ENCODE results near the gene C2orf68.

DNA sequence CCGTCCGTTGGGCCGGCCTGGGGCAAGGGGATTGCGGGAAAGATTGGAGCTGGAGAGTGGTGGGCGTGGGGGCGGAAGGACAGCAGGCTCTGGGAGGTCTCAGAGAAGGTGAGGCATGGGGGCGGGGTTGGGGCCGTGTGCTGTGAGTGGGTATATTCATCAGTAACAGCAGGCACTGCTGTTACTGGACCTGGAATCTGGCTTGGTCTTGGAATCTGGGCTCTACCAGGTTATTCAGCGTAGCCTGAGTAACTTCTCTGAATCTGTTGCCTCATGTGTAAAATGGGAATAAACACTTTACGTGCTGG, 15.9 kb downstream of the C2orf68 start:
- TF ChIP-seq, protein P1, sequence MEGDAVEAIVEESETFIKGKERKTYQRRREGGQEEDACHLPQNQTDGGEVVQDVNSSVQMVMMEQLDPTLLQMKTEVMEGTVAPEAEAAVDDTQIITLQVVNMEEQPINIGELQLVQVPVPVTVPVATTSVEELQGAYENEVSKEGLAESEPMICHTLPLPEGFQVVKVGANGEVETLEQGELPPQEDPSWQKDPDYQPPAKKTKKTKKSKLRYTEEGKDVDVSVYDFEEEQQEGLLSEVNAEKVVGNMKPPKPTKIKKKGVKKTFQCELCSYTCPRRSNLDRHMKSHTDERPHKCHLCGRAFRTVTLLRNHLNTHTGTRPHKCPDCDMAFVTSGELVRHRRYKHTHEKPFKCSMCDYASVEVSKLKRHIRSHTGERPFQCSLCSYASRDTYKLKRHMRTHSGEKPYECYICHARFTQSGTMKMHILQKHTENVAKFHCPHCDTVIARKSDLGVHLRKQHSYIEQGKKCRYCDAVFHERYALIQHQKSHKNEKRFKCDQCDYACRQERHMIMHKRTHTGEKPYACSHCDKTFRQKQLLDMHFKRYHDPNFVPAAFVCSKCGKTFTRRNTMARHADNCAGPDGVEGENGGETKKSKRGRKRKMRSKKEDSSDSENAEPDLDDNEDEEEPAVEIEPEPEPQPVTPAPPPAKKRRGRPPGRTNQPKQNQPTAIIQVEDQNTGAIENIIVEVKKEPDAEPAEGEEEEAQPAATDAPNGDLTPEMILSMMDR (IDR thresholded peaks at IDR 0.05; ENCODE audit: low read depth, low read length, poor library complexity, severe bottlenecking), result no peak
- TF ChIP-seq EZH2phosphoT487 (IDR thresholded peaks at IDR 0.05; ENCODE audit: borderline replicate concordance, low read length), result no peak

Data from DOHH2 (cell line).